A673 (cell line): ENCODE results near the gene NEMP2. TPM values are rescaled to one million over a fixed set of nuclear protein-coding genes. Genes with fewer than 3 reads are reported as not detected.
A peak's percentile ranks its signal among the peaks of the same experiment; 100 is the strongest.

ENCODE experiments used
- BruUV-seq: library from RNA; stranded (reverse); fragments of 400-500 nt; replicated peaks from 2 replicates; lab custom pipeline; 2021; lab: Mats Ljungman, UMichigan
- CTCF ChIA-PET: fragments of 300-600 bp; sonication (Branson Sonifier 250); formaldehyde crosslinking; loops from one replicate; lab custom pipeline; 2022; ENCODE audit warnings: antibody characterized with exemption; lab: Charles Lee
- POLR2A ChIA-PET: fragments of 300-600 bp; sonication (Branson Sonifier 250); formaldehyde crosslinking; loops from one replicate; lab custom pipeline; 2022; ENCODE audit warnings: antibody characterized with exemption; ENCODE audit not compliant: low non-redundant PET; lab: Charles Lee
- DNase-seq: peaks from one replicate; pipeline ENCODE4 v3.0.0-alpha.2; 2015; ENCODE audit warnings: low spot score
- H3K27ac ChIP-seq: fragments of 200-600 bp; sonication (generic); 2 replicates; pipeline ENCODE4 v1.5.1; 2016; ENCODE audit warnings: mixed run types, low read depth, mild to moderate bottlenecking, mixed read lengths, antibody characterized with exemption, low read length; ENCODE audit not compliant: poor library complexity, severe bottlenecking
- H3K27me3 ChIP-seq: fragments of 200-600 bp; sonication (generic); replicated peaks from 2 replicates; pipeline ENCODE4 v1.6.1; 2017; ENCODE audit warnings: mixed run types, low read depth, mild to moderate bottlenecking, mixed read lengths, antibody characterized with exemption, low read length; ENCODE audit not compliant: insufficient read depth, poor library complexity
- H3K36me3 ChIP-seq: fragments of 200-600 bp; sonication (generic); 2 replicates; pipeline ENCODE4 v1.6.1; 2016; ENCODE audit warnings: mixed run types, mild to moderate bottlenecking, mixed read lengths, antibody characterized with exemption, low read length; ENCODE audit not compliant: insufficient read depth, poor library complexity, severe bottlenecking
- H3K4me1 ChIP-seq: fragments of 200-600 bp; sonication (generic); 2 replicates; pipeline ENCODE4 v1.6.1; 2017; ENCODE audit warnings: mixed run types, mild to moderate bottlenecking, mixed read lengths, antibody characterized with exemption, low read length; ENCODE audit not compliant: insufficient read depth, poor library complexity, severe bottlenecking
- H3K4me3 ChIP-seq: fragments of 200-600 bp; sonication (generic); 2 replicates; pipeline ENCODE4 v1.5.1; 2016; ENCODE audit warnings: low read depth, mixed run types, mild to moderate bottlenecking, mixed read lengths, low read length; ENCODE audit not compliant: poor library complexity, severe bottlenecking
- H3K9me3 ChIP-seq: fragments of 200-600 bp; sonication (generic); 2 replicates; pipeline ENCODE4 v1.6.1; 2016; ENCODE audit warnings: mixed run types, low read depth, mild to moderate bottlenecking, mixed read lengths, antibody characterized with exemption, low read length; ENCODE audit not compliant: poor library complexity, severe bottlenecking
- CTCF ChIP-seq: fragments of 300-800, 200-600 bp; sonication (generic); conservative IDR thresholded peaks from 2 replicates; pipeline ENCODE4 v1.5.1; 2017; ENCODE audit warnings: low read depth, mild to moderate bottlenecking, antibody characterized with exemption, low read length, moderate library complexity, mixed read lengths
- EZH2 ChIP-seq: fragments of 200-600 bp; sonication (generic); IDR thresholded peaks from 2 replicates; pipeline ENCODE4 v1.6.1; 2017; ENCODE audit warnings: borderline replicate concordance, low read depth, mild to moderate bottlenecking, mixed read lengths, antibody characterized with exemption, low read length; ENCODE audit not compliant: poor library complexity, severe bottlenecking
- intact Hi-C: fragments of 100-400 bp; cut with micrococcal nuclease; formaldehyde crosslinking; loops from one replicate; pipeline ENCODE4 v1.10.0; 2022; ENCODE audit not compliant: unreplicated experiment
- total RNA-seq: library from RNA; stranded (reverse); gene quantifications from 2 replicates; pipeline ENCODE4 v1.2.3, GENCODE V29; 2021

NEMP2 gene
- total RNA-seq, 1 experiment from 2014 or later, result 12.6 TPM

- intact Hi-C loops, result no loop called here
- TF ChIP-seq EZH2 (no peak), CTCF (no peak)
- ChIA-PET POLR2A (no interaction called here), CTCF (no interaction called here)
- no peaks in the 10 kb centered on the region for H3K36me3 ChIP-seq
- peaks cover 3% of the 10 kb centered on the region for H3K4me1 ChIP-seq
- peak; percentile 24 for DNase-seq
- peaks cover 6% of the 10 kb centered on the region for H3K9me3 ChIP-seq
- H3K27me3 ChIP-seq, result no peaks in the 10 kb centered on the region
- no TSS peak for BruUV-seq
- H3K27ac ChIP-seq, result peak overlapping the region; percentile 8
- peak overlapping the region; percentile 20 for H3K4me3 ChIP-seq
Measured at GRCh38 chr2:190545093-190545492, 10.6 kb upstream of the NEMP2 start.

- POLR2A ChIA-PET, result no interaction called here
- BruUV-seq, result no TSS peak
- CTCF ChIA-PET, result no interaction called here
- Histone ChIP-seq H3K9me3 (peaks cover 25% of the 10 kb centered on the region), H3K36me3 (no peaks in the 10 kb centered on the region), H3K27me3 (no peaks in the 10 kb centered on the region), H3K4me1 (no peaks in the 10 kb centered on the region), H3K27ac (no peak overlapping the region), H3K4me3 (no peak overlapping the region)
- intact Hi-C loops, result no loop called here
- no peak for DNase-seq
- no peak for TF ChIP-seq EZH2
Measured at GRCh38 chr2:190540048-190540447, 5.5 kb upstream of the NEMP2 start.

DNA sequence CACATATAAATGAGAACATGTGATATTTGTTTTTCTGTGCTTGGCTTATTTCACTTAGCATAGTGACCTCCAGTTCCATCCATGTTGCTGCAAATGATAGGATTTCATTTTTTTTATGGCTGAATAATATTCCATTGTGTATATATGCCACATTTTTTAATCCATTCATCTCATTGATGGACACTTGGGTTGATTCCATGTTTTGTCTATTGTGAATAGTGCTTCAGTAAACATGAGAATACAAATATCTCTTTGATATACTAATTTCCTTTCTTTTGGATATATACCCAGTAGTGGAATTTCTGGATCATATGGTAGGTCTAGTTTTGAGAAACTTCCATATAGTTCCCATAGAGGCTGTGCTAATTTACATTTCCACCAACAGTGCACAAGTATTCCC lies 3.7 kb upstream of the NEMP2 start:
- no TSS peak for BruUV-seq
- Histone ChIP-seq H3K4me1 (peaks cover 2% of the 10 kb centered on the region), H3K9me3 (peaks cover 25% of the 10 kb centered on the region), H3K4me3 (no peak overlapping the region), H3K27ac (no peak overlapping the region), H3K36me3 (no peaks in the 10 kb centered on the region), H3K27me3 (no peaks in the 10 kb centered on the region)
- intact Hi-C loops, result no loop called here
- no peak for DNase-seq
- POLR2A ChIA-PET, result no interaction called here
- CTCF ChIA-PET, result no interaction called here
- TF ChIP-seq CTCF, result no peak
- TF ChIP-seq EZH2, result no peak

GRCh38 chr2:190537765-190538164 lies 3.2 kb upstream of the NEMP2 start:
- DNase-seq, result no peak
- H3K4me1 ChIP-seq, result peaks cover 5% of the 10 kb centered on the region
- BruUV-seq, result no TSS peak
- H3K4me3 ChIP-seq, result no peak overlapping the region
- H3K27ac ChIP-seq, result no peak overlapping the region
- POLR2A ChIA-PET, result no interaction called here
- H3K36me3 ChIP-seq, result no peaks in the 10 kb centered on the region
- CTCF ChIA-PET, result no interaction called here
- peaks cover 25% of the 10 kb centered on the region for H3K9me3 ChIP-seq
- TF ChIP-seq EZH2 (no peak), CTCF (no peak)
- intact Hi-C loops, result no loop called here
- no peaks in the 10 kb centered on the region for H3K27me3 ChIP-seq
